Natural killer cell treated with Interleukin-12 subunit alpha and Interleukin-12 subunit beta and Interleukin-15 and Interleukin-18, amount 100 ng/mL, for 72 hours (primary cell): ENCODE results near the gene ME3. TPM values are rescaled to one million over a fixed set of nuclear protein-coding genes. Genes with fewer than 3 reads are reported as not detected.
"Not testable (repeated sequence)": the region's sequence is repeated elsewhere in the genome, so short reads cannot be mapped to it uniquely, and the experiment has no call there.

Experiments used
- ATAC-seq, 2 donors: fragments of 150-1000 bp; cut with Tn5 transposase in 1 of 2; sonication (Bioruptor Pico), chemical (Tn5 transposase) in 1 of 2; 2 replicates each; pipeline ENCODE4 v1.10.0; 2021
- DNase-seq: peaks from one replicate; pipeline ENCODE4 v3.0.0; 2022; ENCODE audit warnings: low spot score
- H3K27ac Mint-ChIP-seq, 2 donors: 1 replicate in 1 of 2; 2 replicates in 1 of 2; pipeline ENCODE4 v1.8.0; 2022; ENCODE audit warnings: mixed read lengths in 2 of 2, mild to moderate bottlenecking in 1 of 2, moderate library complexity in 1 of 2
- H3K27me3 Mint-ChIP-seq, 2 donors: 1 replicate in 1 of 2; 2 replicates in 1 of 2; pipeline ENCODE4 v1.8.0; 2022; ENCODE audit warnings: mixed read lengths in 2 of 2
- H3K36me3 Mint-ChIP-seq: one replicate; pipeline ENCODE4 v1.8.0; 2022; ENCODE audit warnings: mixed read lengths
- H3K4me1 Mint-ChIP-seq, 2 donors: 1 replicate in 1 of 2; 2 replicates in 1 of 2; pipeline ENCODE4 v1.8.0; 2022; ENCODE audit warnings: low read depth in 2 of 2, mixed read lengths in 2 of 2, mild to moderate bottlenecking in 1 of 2
- H3K4me3 Mint-ChIP-seq: one replicate; pipeline ENCODE4 v1.8.0; 2022; ENCODE audit warnings: mixed read lengths
- H3K9me3 Mint-ChIP-seq: 2 replicates; pipeline ENCODE4 v1.8.0; 2022; ENCODE audit warnings: mixed read lengths
- total RNA-seq, 2 donors: library from RNA; stranded (reverse); gene quantifications; one replicate each; pipeline ENCODE4 v1.2.3, GENCODE V29; 2022

Gene ME3
- total RNA-seq, 2 donors from 2014 or later = 2.5 to 4.8 TPM

- Mint-ChIP-seq H3K4me1 (no peaks in the 10 kb centered on the region), H3K36me3 (no peaks in the 10 kb centered on the region), H3K4me3 (no peak overlapping the region), H3K9me3 (no peaks in the 10 kb centered on the region), H3K27ac (no peak overlapping the region), H3K27me3 (peaks cover 6 to 15% of the 10 kb centered on the region in 2 donors)
- DNase-seq = no peak
- ATAC-seq = no peak
Measured at GRCh38 chr11:86576946-86577624, 95.3 kb downstream of the ME3 start.

DNA sequence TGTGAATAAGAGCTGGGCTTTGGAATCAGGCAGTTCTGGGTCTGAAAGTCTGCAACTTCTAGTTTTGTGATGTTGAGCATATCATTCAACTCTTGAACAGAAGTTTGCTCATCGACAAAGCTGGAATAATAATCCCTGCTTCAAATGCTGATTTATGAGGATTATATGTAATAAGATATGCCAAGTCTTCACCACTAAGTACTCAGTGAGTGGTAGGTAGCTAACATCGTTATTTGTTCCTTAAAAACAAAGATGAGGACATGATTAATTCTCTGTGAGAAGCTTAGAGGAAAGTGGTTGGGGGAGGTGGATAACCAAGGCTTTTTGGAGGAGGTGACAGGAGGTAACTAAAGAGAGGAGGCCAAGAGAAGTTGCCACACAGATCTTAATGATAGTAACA lies 96.5 kb downstream of the ME3 start:
- ATAC-seq (no peak), DNase-seq (no peak)
- Mint-ChIP-seq H3K4me3 (no peak overlapping the region), H3K36me3 (no peaks in the 10 kb centered on the region), H3K9me3 (no peaks in the 10 kb centered on the region), H3K4me1 (peaks cover 0 to 4% of the 10 kb centered on the region in 2 donors), H3K27ac (no peak overlapping the region), H3K27me3 (peaks cover 0 to 15% of the 10 kb centered on the region in 2 donors)

- ATAC-seq = no peak
- DNase-seq = no peak
- Mint-ChIP-seq H3K27ac (no peak overlapping the region), H3K9me3 (no peaks in the 10 kb centered on the region), H3K36me3 (no peaks in the 10 kb centered on the region), H3K4me3 (no peak overlapping the region), H3K27me3 (peaks cover 0 to 15% of the 10 kb centered on the region in 2 donors), H3K4me1 (peaks cover 0 to 4% of the 10 kb centered on the region in 2 donors)
Measured at GRCh38 chr11:86575208-86575855, 97.1 kb downstream of the ME3 start.

DNA sequence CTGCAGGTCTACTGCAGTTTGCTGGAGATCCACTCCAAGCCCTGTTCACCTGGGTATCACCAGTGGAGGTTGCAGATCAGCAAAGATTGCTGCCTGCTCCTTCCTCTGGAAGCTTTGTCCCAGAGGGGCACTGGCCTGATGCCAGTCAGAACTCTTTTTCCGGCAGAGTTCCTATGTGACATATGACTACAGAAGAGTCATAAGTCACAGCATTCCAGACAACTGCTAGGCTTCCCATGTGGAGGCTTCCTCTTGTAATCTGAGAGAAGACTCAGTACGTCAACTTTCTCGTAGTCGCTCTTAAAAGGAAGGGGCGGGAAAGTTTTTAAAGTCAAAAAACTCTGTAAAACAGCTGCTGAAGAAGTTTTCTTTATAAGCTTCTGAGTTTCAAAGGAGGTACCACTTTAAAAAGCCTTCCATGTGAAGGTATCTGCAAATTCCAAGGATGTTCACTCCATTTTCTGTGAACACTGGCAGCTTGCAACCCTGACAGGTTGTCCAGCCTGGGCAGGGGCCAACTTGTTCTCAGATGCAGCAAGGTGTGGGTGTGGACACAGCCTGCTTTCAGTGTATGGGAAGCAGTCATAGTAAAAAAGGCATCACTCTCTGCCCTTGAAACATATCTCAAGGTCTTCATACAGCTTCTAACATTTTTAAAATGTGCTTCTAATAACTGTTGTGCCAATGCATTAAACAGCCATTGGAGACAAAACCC lies 97.8 kb downstream of the ME3 start:
- no peaks in the 10 kb centered on the region for H3K9me3 Mint-ChIP-seq
- H3K4me1 Mint-ChIP-seq = peaks cover 0 to 4% of the 10 kb centered on the region in 2 donors
- H3K4me3 Mint-ChIP-seq = no peak overlapping the region
- DNase-seq = no peak
- no peak overlapping the region for H3K27ac Mint-ChIP-seq
- H3K27me3 Mint-ChIP-seq = peaks cover 0 to 15% of the 10 kb centered on the region in 2 donors
- no peaks in the 10 kb centered on the region for H3K36me3 Mint-ChIP-seq
- no peak for ATAC-seq

DNA sequence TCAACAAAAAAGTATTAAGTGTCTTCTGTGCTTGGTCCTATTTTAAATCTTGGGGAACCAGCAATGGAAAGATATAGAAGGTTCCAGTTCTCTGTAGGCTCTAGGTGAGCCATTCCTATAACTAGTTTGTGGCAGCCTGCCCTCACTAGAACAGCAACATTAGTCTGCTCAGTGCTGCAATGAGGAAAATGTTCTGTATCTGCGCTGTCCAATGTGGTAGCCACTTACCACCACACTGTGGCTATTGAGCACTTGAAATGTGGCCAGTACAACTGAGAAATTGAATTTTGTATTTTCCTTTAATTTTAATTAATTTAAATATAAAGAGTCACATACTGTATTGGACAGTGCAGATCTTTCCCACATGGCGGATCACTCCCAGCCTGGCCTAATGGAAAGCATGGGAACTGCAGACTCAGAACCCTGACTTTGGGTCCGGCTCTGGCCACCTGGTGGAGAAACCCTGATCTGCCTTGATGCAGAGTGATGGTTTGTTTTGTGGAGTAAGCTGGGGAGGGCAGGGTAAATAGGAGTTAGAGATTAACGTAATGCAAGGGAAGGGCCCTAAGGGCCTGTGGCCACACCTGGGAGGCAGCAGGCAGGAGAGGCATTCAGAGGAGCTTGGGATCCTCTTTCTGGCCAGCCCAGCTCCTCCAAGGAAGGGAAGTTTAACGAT lies 101.0 kb downstream of the ME3 start:
- Mint-ChIP-seq H3K27me3 (peaks cover 0 to 15% of the 10 kb centered on the region in 2 donors), H3K4me1 (peaks cover 0 to 4% of the 10 kb centered on the region in 2 donors), H3K9me3 (no peaks in the 10 kb centered on the region), H3K4me3 (no peak overlapping the region), H3K27ac (no peak overlapping the region), H3K36me3 (no peaks in the 10 kb centered on the region)
- ATAC-seq (no peak), DNase-seq (no peak)

GRCh38 chr11:86570451-86570850 lies 102.0 kb downstream of the ME3 start:
- no peak overlapping the region for H3K4me3 Mint-ChIP-seq
- H3K27me3 Mint-ChIP-seq = peaks cover 0 to 10% of the 10 kb centered on the region in 2 donors
- ATAC-seq (no peak), DNase-seq (no peak)
- H3K4me1 Mint-ChIP-seq = peaks cover 0 to 4% of the 10 kb centered on the region in 2 donors
- no peak overlapping the region for H3K27ac Mint-ChIP-seq
- no peaks in the 10 kb centered on the region for H3K36me3 Mint-ChIP-seq
- no peaks in the 10 kb centered on the region for H3K9me3 Mint-ChIP-seq

DNA sequence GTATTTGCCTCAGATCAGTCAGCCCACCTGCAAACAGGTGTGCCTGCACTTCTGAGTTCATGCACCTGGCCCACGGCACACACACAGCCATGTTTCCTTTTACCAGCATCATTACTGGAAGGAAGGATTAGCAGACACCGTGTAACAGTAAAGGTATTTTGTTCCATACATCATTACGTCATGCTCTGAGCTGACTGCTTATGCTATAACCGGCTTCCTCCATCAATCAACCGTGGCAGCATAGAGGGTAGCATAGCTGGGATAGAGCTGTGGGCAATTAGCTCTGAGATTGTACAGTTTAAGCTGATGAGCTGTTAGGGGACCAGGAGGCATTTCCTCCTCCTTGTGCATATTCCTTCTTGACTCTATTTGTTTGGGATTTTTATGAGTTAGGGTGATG lies 102.4 kb downstream of the ME3 start:
- Mint-ChIP-seq H3K36me3 (no peaks in the 10 kb centered on the region), H3K9me3 (no peaks in the 10 kb centered on the region), H3K27ac (no peak overlapping the region), H3K4me1 (peaks cover 0 to 4% of the 10 kb centered on the region in 2 donors), H3K27me3 (peaks cover 0 to 11% of the 10 kb centered on the region in 2 donors), H3K4me3 (no peak overlapping the region)
- no peak for DNase-seq
- ATAC-seq = no peak

GRCh38 chr11:86569109-86569508 lies 103.3 kb downstream of the ME3 start:
- Mint-ChIP-seq H3K9me3 (no peaks in the 10 kb centered on the region), H3K27me3 (peaks cover 0 to 9% of the 10 kb centered on the region in 2 donors), H3K4me3 (no peak overlapping the region), H3K27ac (no peak overlapping the region), H3K4me1 (peaks cover 0 to 4% of the 10 kb centered on the region in 2 donors), H3K36me3 (no peaks in the 10 kb centered on the region)
- ATAC-seq (no peak), DNase-seq (no peak)

DNA sequence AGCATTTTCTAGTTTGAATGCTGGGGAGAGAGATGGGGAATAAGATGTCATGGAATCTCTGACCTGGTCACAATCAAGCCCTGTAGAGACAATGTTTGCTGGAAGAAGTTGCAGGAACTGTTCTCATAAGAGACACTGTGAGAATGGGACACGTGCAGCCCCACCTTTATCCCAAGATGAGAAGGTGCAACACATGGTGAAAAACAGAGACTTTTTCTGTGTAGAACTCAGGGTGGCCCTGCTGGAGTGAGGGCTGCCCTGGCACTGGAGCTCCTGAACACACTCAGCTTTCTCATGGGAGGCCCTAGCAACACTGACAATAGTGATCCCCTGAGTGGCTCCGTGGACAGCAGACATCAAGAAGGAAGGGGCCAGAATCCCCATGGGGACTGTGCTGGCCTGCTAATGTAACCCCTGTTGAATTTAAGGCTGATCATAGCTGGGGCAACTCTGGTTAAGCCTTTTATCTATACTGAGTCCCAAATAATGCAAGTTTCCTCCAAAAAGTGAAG lies 106.6 kb downstream of the ME3 start:
- Mint-ChIP-seq H3K4me3 (no peak overlapping the region), H3K4me1 (no peaks in the 10 kb centered on the region), H3K27me3 (peaks cover 0 to 8% of the 10 kb centered on the region in 2 donors), H3K27ac (no peak overlapping the region), H3K9me3 (peaks cover 4% of the 10 kb centered on the region), H3K36me3 (peaks cover 5% of the 10 kb centered on the region)
- ATAC-seq (no peak), DNase-seq (no peak)

DNA sequence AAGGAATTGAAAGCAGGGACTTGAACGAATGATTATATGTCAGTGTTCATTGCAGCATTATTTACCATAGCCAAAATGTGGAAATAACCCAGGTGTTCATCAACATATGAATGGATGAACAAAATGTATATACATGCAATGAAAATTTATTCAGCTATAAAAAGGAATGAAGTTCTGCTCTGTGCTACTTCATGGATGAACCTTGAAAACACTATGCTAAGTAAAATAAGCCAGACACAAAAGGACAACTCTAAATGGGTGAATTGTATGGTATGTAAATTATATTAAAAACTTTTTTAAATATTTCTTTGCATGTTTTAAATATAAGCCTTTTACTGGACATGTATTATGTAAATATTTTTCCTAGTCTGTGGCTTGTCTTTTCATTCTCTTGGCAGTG lies 107.0 kb downstream of the ME3 start:
- no peak for DNase-seq
- Mint-ChIP-seq H3K36me3 (peaks cover 5% of the 10 kb centered on the region), H3K27ac (no peak overlapping the region), H3K4me1 (no peaks in the 10 kb centered on the region), H3K4me3 (no peak overlapping the region), H3K9me3 (peaks cover 4% of the 10 kb centered on the region), H3K27me3 (peaks cover 0 to 8% of the 10 kb centered on the region in 2 donors)
- ATAC-seq = no peak

DNA sequence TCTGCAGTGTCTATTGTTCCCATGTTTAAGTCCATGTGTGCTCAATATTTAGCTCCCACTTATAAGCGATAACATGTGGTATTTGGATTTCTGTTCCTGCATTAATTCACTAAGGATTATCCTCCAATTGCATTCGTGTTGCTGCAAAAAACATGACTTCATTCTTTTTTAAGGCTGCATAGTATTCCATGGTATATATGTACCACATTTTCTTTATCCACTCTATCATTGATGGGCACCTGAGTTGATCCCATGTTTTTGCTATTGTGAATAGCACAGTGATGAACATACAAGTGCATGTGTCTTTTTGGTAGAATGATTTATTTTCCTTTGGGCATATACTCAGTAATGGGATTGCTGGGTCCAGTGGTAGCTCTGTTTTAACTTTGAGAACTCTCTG lies 109.6 kb downstream of the ME3 start:
- not testable (repeated sequence) for H3K4me3 Mint-ChIP-seq, H3K4me1 Mint-ChIP-seq, H3K36me3 Mint-ChIP-seq, ATAC-seq, H3K27ac Mint-ChIP-seq, DNase-seq, H3K9me3 Mint-ChIP-seq, H3K27me3 Mint-ChIP-seq

DNA sequence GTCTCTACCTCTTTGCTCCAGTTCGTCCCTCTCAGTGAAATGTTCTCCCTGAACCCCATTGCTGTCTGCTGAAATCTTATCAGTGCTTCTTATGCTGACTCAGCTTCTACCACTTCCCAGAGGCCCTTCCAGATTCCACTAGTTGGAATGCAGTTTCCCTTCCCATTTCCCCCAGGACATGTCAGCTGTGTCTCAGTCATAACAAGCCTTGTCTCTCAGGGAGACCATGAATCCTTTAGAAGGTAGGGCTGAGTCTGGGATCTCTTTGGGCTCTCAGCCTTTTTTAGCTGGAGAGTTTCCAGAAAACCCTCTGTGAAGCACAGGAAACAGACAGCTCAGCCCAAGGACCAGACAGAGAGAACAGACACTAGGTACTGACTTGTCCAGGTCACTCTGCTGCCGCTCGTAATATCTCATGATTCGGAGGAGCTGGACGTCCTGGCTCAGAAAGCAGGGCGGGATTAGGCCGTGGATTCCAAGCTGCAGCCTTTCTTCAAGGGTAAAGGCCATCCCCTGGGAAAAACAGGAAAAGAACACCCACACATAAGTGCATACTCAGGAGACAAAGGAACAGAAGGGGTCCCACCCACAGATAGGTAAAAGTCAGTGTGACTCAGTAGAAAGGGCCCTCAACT lies 113.0 kb downstream of the ME3 start:
- H3K9me3 Mint-ChIP-seq = peaks cover 6% of the 10 kb centered on the region
- H3K27me3 Mint-ChIP-seq = peaks cover 0 to 6% of the 10 kb centered on the region in 2 donors
- DNase-seq (no peak), ATAC-seq (no peak)
- H3K27ac Mint-ChIP-seq = peak overlapping the region in 1 of 2 donors; percentile 22
- peaks cover 5% of the 10 kb centered on the region for H3K36me3 Mint-ChIP-seq
- H3K4me3 Mint-ChIP-seq = no peak overlapping the region
- peaks cover 0 to 9% of the 10 kb centered on the region in 2 donors for H3K4me1 Mint-ChIP-seq

DNA sequence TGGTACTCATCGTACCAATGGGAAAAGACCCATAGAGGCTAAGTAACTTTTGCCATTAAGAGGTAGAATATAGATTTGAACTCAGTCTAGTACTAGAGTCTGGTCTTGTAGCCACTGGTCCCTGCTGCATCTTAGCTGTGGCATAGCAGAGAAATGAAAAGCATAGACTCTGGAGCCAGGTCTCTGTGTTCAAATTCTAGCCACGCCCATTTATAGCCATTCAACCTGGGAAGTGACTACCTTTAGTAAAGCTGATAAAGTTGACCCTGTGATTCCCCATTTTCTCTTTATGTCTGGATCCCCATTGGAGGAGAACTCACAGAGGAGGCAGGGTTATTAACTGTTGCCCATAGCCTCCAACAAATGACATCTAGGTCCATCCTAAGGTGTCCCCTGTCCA lies 113.6 kb downstream of the ME3 start:
- Mint-ChIP-seq H3K27me3 (peaks cover 0 to 6% of the 10 kb centered on the region in 2 donors), H3K27ac (peak overlapping the region in 1 of 2 donors; percentile 22), H3K36me3 (peaks cover 5% of the 10 kb centered on the region), H3K4me1 (peaks cover 0 to 9% of the 10 kb centered on the region in 2 donors), H3K9me3 (peaks cover 6% of the 10 kb centered on the region), H3K4me3 (no peak overlapping the region)
- ATAC-seq = no peak
- no peak for DNase-seq
